Astrocyte (in vitro differentiated cells and primary cell): ENCODE data around the gene SMARCA1. TPM values are rescaled to one million over a fixed set of nuclear protein-coding genes. Genes with fewer than 3 reads are reported as not detected.
"Not testable (repeated sequence)": the region's sequence is repeated elsewhere in the genome, so short reads cannot be mapped to it uniquely, and the experiment has no call there.

ENCODE experiments used
- DNase-seq: peaks from one replicate; pipeline ENCODE4 v3.0.0-alpha.2; 2010; ENCODE audit warnings: low read depth
- FAIRE-seq: peaks from 2 replicates; lab custom pipeline; 2011; peaks lifted over from hg19 to GRCh38; lab: Jason Lieb, UNC
- H2AFZ ChIP-seq: 2 replicates; pipeline ENCODE4 v1.6.0; 2012; ENCODE audit warnings: low read depth, low read length, inconsistent platforms
- H3K27ac ChIP-seq: 2 replicates; pipeline ENCODE4 v1.5.1; 2011; ENCODE audit warnings: low read depth, low read length, inconsistent platforms
- H3K27me3 ChIP-seq: 2 replicates; pipeline ENCODE4 v1.6.0; 2011; ENCODE audit warnings: low read length, inconsistent platforms; ENCODE audit not compliant: insufficient read depth
- H3K36me3 ChIP-seq: 2 replicates; pipeline ENCODE4 v1.5.1; 2011; ENCODE audit warnings: low read length, inconsistent platforms; ENCODE audit not compliant: insufficient read depth
- H3K4me1 ChIP-seq: 2 replicates; pipeline ENCODE4 v1.5.1; 2011; ENCODE audit warnings: low read length, inconsistent platforms; ENCODE audit not compliant: insufficient read depth
- H3K4me2 ChIP-seq: 2 replicates; pipeline ENCODE4 v1.6.0; 2012; ENCODE audit warnings: low read length, inconsistent platforms
- H3K4me3 ChIP-seq: 2 replicates; pipeline ENCODE4 v1.5.1; 2011; ENCODE audit warnings: low read depth, mild to moderate bottlenecking, low read length, inconsistent platforms; ENCODE audit not compliant: insufficient read depth
- H3K79me2 ChIP-seq: 2 replicates; pipeline ENCODE4 v1.6.0; 2012; ENCODE audit warnings: mild to moderate bottlenecking, low read length, inconsistent platforms; ENCODE audit not compliant: insufficient read depth
- H3K9ac ChIP-seq: 2 replicates; pipeline ENCODE4 v1.6.0; 2012; ENCODE audit warnings: mild to moderate bottlenecking, low read length, inconsistent platforms
- H3K9me3 ChIP-seq: 2 replicates; pipeline ENCODE4 v1.5.1; 2012; ENCODE audit warnings: low read depth, mild to moderate bottlenecking, low read length, inconsistent platforms; ENCODE audit not compliant: insufficient read depth
- H4K20me1 ChIP-seq: 2 replicates; pipeline ENCODE4 v1.6.0; 2012; ENCODE audit warnings: low read length, inconsistent platforms; ENCODE audit not compliant: insufficient read depth
- H3K27ac Mint-ChIP-seq: one replicate; pipeline ENCODE4 v1.8.0; 2021; ENCODE audit warnings: mild to moderate bottlenecking, mixed read lengths; ENCODE audit not compliant: unreplicated experiment
- H3K27me3 Mint-ChIP-seq: one replicate; pipeline ENCODE4 v1.8.0; 2021; ENCODE audit warnings: low read depth, mixed read lengths; ENCODE audit not compliant: unreplicated experiment
- H3K36me3 Mint-ChIP-seq: one replicate; pipeline ENCODE4 v1.8.0; 2021; ENCODE audit warnings: low read depth, mixed read lengths; ENCODE audit not compliant: unreplicated experiment
- H3K4me1 Mint-ChIP-seq: one replicate; pipeline ENCODE4 v1.8.0; 2021; ENCODE audit warnings: low read depth, mixed read lengths; ENCODE audit not compliant: unreplicated experiment
- H3K4me3 Mint-ChIP-seq: one replicate; pipeline ENCODE4 v1.8.0; 2021; ENCODE audit warnings: mild to moderate bottlenecking, moderate library complexity, mixed read lengths; ENCODE audit not compliant: unreplicated experiment
- H3K9me3 Mint-ChIP-seq: one replicate; pipeline ENCODE4 v1.8.0; 2021; ENCODE audit warnings: mild to moderate bottlenecking, mixed read lengths; ENCODE audit not compliant: unreplicated experiment
- CTCF ChIP-seq: IDR thresholded peaks from 2 replicates; pipeline ENCODE4 v1.5.1; 2011; ENCODE audit warnings: low read depth, mild to moderate bottlenecking, inconsistent platforms, low read length, moderate library complexity; ENCODE audit not compliant: insufficient read depth
- EZH2 ChIP-seq: IDR thresholded peaks from 2 replicates; pipeline ENCODE4 v1.6.1; 2012; ENCODE audit warnings: mild to moderate bottlenecking, low read length, inconsistent platforms; ENCODE audit not compliant: insufficient read depth
- total RNA-seq: library from RNA; stranded (reverse); gene quantifications from 2 replicates; pipeline ENCODE4 v1.2.1, GENCODE V29; 2021

SMARCA1 gene
- total RNA-seq, 1 donor from 2014 or later, result 104 TPM

- no peak for DNase-seq
- Mint-ChIP-seq H3K4me1 (peaks cover 2% of the 10 kb centered on the region), H3K27ac (no peak overlapping the region), H3K36me3 (peaks cover 4% of the 10 kb centered on the region), H3K27me3 (no peaks in the 10 kb centered on the region), H3K4me3 (no peak overlapping the region), H3K9me3 (no peaks in the 10 kb centered on the region)
- no peak overlapping the region for H3K27ac ChIP-seq
- H4K20me1 ChIP-seq, result no peaks in the 10 kb centered on the region
- TF ChIP-seq CTCF, result no peak
- no peak for TF ChIP-seq EZH2
- peaks cover 16% of the 10 kb centered on the region for H3K36me3 ChIP-seq
- H3K9ac ChIP-seq, result no peak overlapping the region
- peak; percentile 73 for FAIRE-seq
- no peaks in the 10 kb centered on the region for H3K27me3 ChIP-seq
- no peaks in the 10 kb centered on the region for H3K9me3 ChIP-seq
- H3K4me2 ChIP-seq, result no peak overlapping the region
- no peak overlapping the region for H2AFZ ChIP-seq
- H3K4me3 ChIP-seq, result no peak overlapping the region
- no peaks in the 10 kb centered on the region for H3K4me1 ChIP-seq
- no peaks in the 10 kb centered on the region for H3K79me2 ChIP-seq
Measured at GRCh38 chrX:129568349-129568748, 45.1 kb upstream of the SMARCA1 start.

- FAIRE-seq (peak; percentile 96), DNase-seq (peak; percentile 12)
- TF ChIP-seq EZH2, result no peak
- no peak for TF ChIP-seq CTCF
- Histone ChIP-seq H2AFZ (no peak overlapping the region), H3K36me3 (peaks cover 25% of the 10 kb centered on the region), H3K9ac (no peak overlapping the region), H3K27me3 (no peaks in the 10 kb centered on the region), H3K79me2 (no peaks in the 10 kb centered on the region), H4K20me1 (no peaks in the 10 kb centered on the region), H3K27ac (no peak overlapping the region), H3K4me3 (no peak overlapping the region), H3K9me3 (no peaks in the 10 kb centered on the region), H3K4me2 (no peak overlapping the region), H3K4me1 (no peaks in the 10 kb centered on the region)
- Mint-ChIP-seq H3K9me3 (no peaks in the 10 kb centered on the region), H3K27ac (no peak overlapping the region), H3K36me3 (peaks cover 9% of the 10 kb centered on the region), H3K4me3 (no peak overlapping the region), H3K4me1 (peaks cover 2% of the 10 kb centered on the region), H3K27me3 (no peaks in the 10 kb centered on the region)
Measured at GRCh38 chrX:129566073-129566472, 42.8 kb upstream of the SMARCA1 start.

GRCh38 chrX:129565046-129565650 is 41.9 kb upstream of the SMARCA1 start:
- FAIRE-seq, result peak; percentile 97
- H3K9me3 ChIP-seq, result no peaks in the 10 kb centered on the region
- H4K20me1 ChIP-seq, result no peaks in the 10 kb centered on the region
- H3K36me3 Mint-ChIP-seq, result peaks cover 9% of the 10 kb centered on the region
- no peaks in the 10 kb centered on the region for H3K9me3 Mint-ChIP-seq
- H3K36me3 ChIP-seq, result peaks cover 25% of the 10 kb centered on the region
- H3K4me1 ChIP-seq, result no peaks in the 10 kb centered on the region
- no peak overlapping the region for H3K4me3 ChIP-seq
- TF ChIP-seq CTCF (no peak), EZH2 (no peak)
- no peaks in the 10 kb centered on the region for H3K79me2 ChIP-seq
- peaks cover 2% of the 10 kb centered on the region for H3K4me1 Mint-ChIP-seq
- H3K4me2 ChIP-seq, result no peak overlapping the region
- H2AFZ ChIP-seq, result no peak overlapping the region
- H3K4me3 Mint-ChIP-seq, result no peak overlapping the region
- H3K9ac ChIP-seq, result no peak overlapping the region
- no peaks in the 10 kb centered on the region for H3K27me3 Mint-ChIP-seq
- H3K27ac Mint-ChIP-seq, result no peak overlapping the region
- no peak for DNase-seq
- no peaks in the 10 kb centered on the region for H3K27me3 ChIP-seq
- H3K27ac ChIP-seq, result no peak overlapping the region

- H3K9ac ChIP-seq, H3K4me1 Mint-ChIP-seq: not testable (repeated sequence)
Measured at GRCh38 chrX:129564345-129564744, 41.1 kb upstream of the SMARCA1 start.

More at GRCh38 chrX:129564345-129564744, 41.1 kb upstream of the SMARCA1 start:
- H4K20me1 ChIP-seq, H3K4me2 ChIP-seq, H3K4me1 ChIP-seq, H3K79me2 ChIP-seq, H3K4me3 ChIP-seq, H3K4me3 Mint-ChIP-seq, H3K9me3 ChIP-seq, H3K27me3 ChIP-seq, H3K27ac ChIP-seq, DNase-seq, H2AFZ ChIP-seq, H3K9me3 Mint-ChIP-seq, FAIRE-seq, H3K27ac Mint-ChIP-seq, H3K27me3 Mint-ChIP-seq: not testable (repeated sequence)
- H3K36me3 Mint-ChIP-seq, result peaks cover 13% of the 10 kb centered on the region
- peaks cover 21% of the 10 kb centered on the region for H3K36me3 ChIP-seq
